NCI-H2196 treated with DMSO at 0.1 percent for 48 hours (cell line): ENCODE measurements around the gene ZNF227.
"Not testable (repeated sequence)": the region's sequence is repeated elsewhere in the genome, so short reads cannot be mapped to it uniquely, and the experiment has no call there.

Source experiments
- DNase-seq: peaks from one replicate; lab custom pipeline; 2025; ENCODE audit not compliant: unreplicated experiment; lab: John Stamatoyannopoulos, UW

The ZNF227 gene

GRCh38 chr19:44212250-44212865, at the start of gene ZNF227:
Gene ZNF227, plus strand, starts transcription at chr19:44212532. Its CDS starts 5,261 bp downstream, at chr19:44217793.
- peak; percentile 87 for DNase-seq

- DNase-seq = no peak
These were observed 48.5 kb upstream of the ZNF227 start for GRCh38 chr19:44163789-44164188.

- no peak for DNase-seq
These were observed 48.0 kb upstream of the ZNF227 start for GRCh38 chr19:44164327-44164672.

- DNase-seq = peak; percentile 96
These were observed 47.4 kb upstream of the ZNF227 start, which contains the start of gene ZNF226 for GRCh38 chr19:44164673-44165512. Gene ZNF226, plus strand, starts transcription at chr19:44165100. Its CDS starts 4,981 bp downstream, at chr19:44170081.

GRCh38 chr19:44170660-44171059, 41.7 kb upstream of the ZNF227 start:
- DNase-seq = not testable (repeated sequence)

GRCh38 chr19:44176590-44176989, 35.7 kb upstream of the ZNF227 start:
- no peak for DNase-seq

- no peak for DNase-seq
These were observed 31.4 kb upstream of the ZNF227 start for GRCh38 chr19:44180968-44181367.

- no peak for DNase-seq
These were observed 30.2 kb upstream of the ZNF227 start for GRCh38 chr19:44182145-44182544.

GRCh38 chr19:44190020-44190419, 22.3 kb upstream of the ZNF227 start:
- DNase-seq = no peak

GRCh38 chr19:44192127-44192526, 20.2 kb upstream of the ZNF227 start:
- no peak for DNase-seq

- DNase-seq = no peak
These were observed 15.6 kb upstream of the ZNF227 start for GRCh38 chr19:44196772-44197171.

GRCh38 chr19:44202470-44202869, 9.9 kb upstream of the ZNF227 start:
- no peak for DNase-seq

- DNase-seq = no peak
These were observed 9.4 kb upstream of the ZNF227 start for GRCh38 chr19:44202974-44203373.

- DNase-seq = not testable (repeated sequence)
These were observed 8.5 kb upstream of the ZNF227 start for GRCh38 chr19:44203877-44204276.

- no peak for DNase-seq
These were observed 7.6 kb upstream of the ZNF227 start for GRCh38 chr19:44204772-44205171.

- peak; percentile 44 for DNase-seq
These were observed 5.1 kb upstream of the ZNF227 start for GRCh38 chr19:44207126-44207803.

- no peak for DNase-seq
These were observed 574 bp downstream of the ZNF227 start for GRCh38 chr19:44212866-44213346.

GRCh38 chr19:44219926-44220325, 7.6 kb downstream of the ZNF227 start:
- not testable (repeated sequence) for DNase-seq

GRCh38 chr19:44220761-44221160, 8.4 kb downstream of the ZNF227 start:
- not testable (repeated sequence) for DNase-seq

- DNase-seq = not testable (repeated sequence)
These were observed 9.0 kb downstream of the ZNF227 start for GRCh38 chr19:44221291-44221690.

GRCh38 chr19:44228318-44228717, 16.0 kb downstream of the ZNF227 start:
- no peak for DNase-seq

- DNase-seq = no peak
These were observed 20.5 kb downstream of the ZNF227 start for GRCh38 chr19:44232867-44233266.
